ENCODE results near the gene ABCB10. TPM values are rescaled to one million over a fixed set of nuclear protein-coding genes. Genes with fewer than 3 reads are reported as not detected.

The ABCB10 gene
- total RNA-seq, 2 experiments from 2014 or later = 30.7 to 32.1 TPM

- H3K36me3 Mint-ChIP-seq (ENCODE audit: low read depth) = no peaks in the 10 kb centered on the region
- H3K27ac Mint-ChIP-seq = no peak overlapping the region
- no peak for ATAC-seq
- no peak for DNase-seq
- intact Hi-C loops (cut with micrococcal nuclease) = no loop called here
- ChIA-PET CTCF (no interaction called here), POLR2A (no interaction called here)
- no peak for TF ChIP-seq CTCF (IDR thresholded peaks at IDR 0.05)
- no peaks in the 10 kb centered on the region for H3K9me3 Mint-ChIP-seq
- H3K4me3 Mint-ChIP-seq = no peak overlapping the region
- no peaks in the 10 kb centered on the region for H3K27me3 Mint-ChIP-seq
- no peaks in the 10 kb centered on the region for H3K4me1 Mint-ChIP-seq (ENCODE audit: low read depth)
Measured at GRCh38 chr1:229581485-229581884, 23.0 kb upstream of the ABCB10 start.

GRCh38 chr1:229579059-229579673, 20.7 kb upstream of the ABCB10 start:
- no peak overlapping the region for H3K27ac Mint-ChIP-seq
- POLR2A ChIA-PET = interaction anchor here (1.1 kb wide), 1 partner anchor 47 kb away, joined by 3 read pairs; the partner anchor contains the start of genes TAF5L and URB2

GRCh38 chr1:229578168-229579058, 19.9 kb upstream of the ABCB10 start:
- Mint-ChIP-seq H3K4me3 (no peak overlapping the region), H3K36me3 (ENCODE audit: low read depth) (no peaks in the 10 kb centered on the region), H3K27me3 (no peaks in the 10 kb centered on the region), H3K27ac (no peak overlapping the region), H3K9me3 (no peaks in the 10 kb centered on the region), H3K4me1 (ENCODE audit: low read depth) (no peaks in the 10 kb centered on the region)
- DNase-seq = no peak
- intact Hi-C loops (cut with micrococcal nuclease) = no loop called here
- no peak for ATAC-seq
- TF ChIP-seq CTCF (IDR thresholded peaks at IDR 0.05) = no peak
- ChIA-PET CTCF (interaction anchor here (0.9 kb wide), 1 partner anchor 46 kb away, joined by 3 read pairs; no protein-coding TSS in a partner anchor), POLR2A (interaction anchor here (1.1 kb wide), 1 partner anchor 48 kb away, joined by 3 read pairs; the partner anchor contains the start of genes TAF5L and URB2)

More at GRCh38 chr1:229579059-229579673, 20.7 kb upstream of the ABCB10 start:
- intact Hi-C loops (cut with micrococcal nuclease) = no loop called here
- no peak for ATAC-seq
- CTCF ChIA-PET = interaction anchor here (0.9 to 1.0 kb wide), 2 partner anchors 18 to 45 kb away, joined by 3 read pairs; no protein-coding TSS in a partner anchor
- H3K27me3 Mint-ChIP-seq = no peaks in the 10 kb centered on the region
- H3K4me3 Mint-ChIP-seq = no peak overlapping the region
- no peaks in the 10 kb centered on the region for H3K9me3 Mint-ChIP-seq
- TF ChIP-seq CTCF (IDR thresholded peaks at IDR 0.05) = no peak
- H3K36me3 Mint-ChIP-seq (ENCODE audit: low read depth) = no peaks in the 10 kb centered on the region
- H3K4me1 Mint-ChIP-seq (ENCODE audit: low read depth) = no peaks in the 10 kb centered on the region
- DNase-seq = no peak

GRCh38 chr1:229574679-229575442, 16.4 kb upstream of the ABCB10 start:
- no peaks in the 10 kb centered on the region for H3K36me3 Mint-ChIP-seq (ENCODE audit: low read depth)
- ChIA-PET CTCF (no interaction called here), POLR2A (no interaction called here)
- ATAC-seq (no peak), DNase-seq (no peak)
- no peak overlapping the region for H3K27ac Mint-ChIP-seq
- no peak for TF ChIP-seq CTCF (IDR thresholded peaks at IDR 0.05)
- no peak overlapping the region for H3K4me3 Mint-ChIP-seq
- H3K9me3 Mint-ChIP-seq = no peaks in the 10 kb centered on the region
- H3K4me1 Mint-ChIP-seq (ENCODE audit: low read depth) = no peaks in the 10 kb centered on the region
- no peaks in the 10 kb centered on the region for H3K27me3 Mint-ChIP-seq
- intact Hi-C loops (cut with micrococcal nuclease) = no loop called here

All from activated CD8-positive, alpha-beta T cell treated with anti-CD3 and anti-CD28 coated beads for 36 hours (primary cell).